SU-DHL-6 (cell line): ENCODE results near the gene USP10.

ENCODE experiments used
- H2AFZ ChIP-seq: fragments of 200-600 bp; sonication (generic); 2 replicates; pipeline ENCODE4 v1.6.1; 2014; ENCODE audit warnings: low read depth, mild to moderate bottlenecking, moderate library complexity, mixed read lengths, antibody characterized with exemption, low read length; ENCODE audit not compliant: severe bottlenecking
- H3F3A ChIP-seq: fragments of 200-600 bp; shearing (Covaris generic); 2 replicates; pipeline ENCODE4 v1.6.0; 2016; ENCODE audit warnings: antibody characterized with exemption, mild to moderate bottlenecking; ENCODE audit not compliant: insufficient read depth
- H3K27ac ChIP-seq: fragments of 200-600 bp; sonication (generic); 2 replicates; pipeline ENCODE4 v1.5.1; 2016; ENCODE audit warnings: low read depth, mild to moderate bottlenecking, low read length, moderate library complexity, mixed read lengths
- H3K27me3 ChIP-seq: fragments of 200-600 bp; sonication (generic), shearing (Covaris generic); 2 replicates; pipeline ENCODE4 v1.6.0; 2014; ENCODE audit warnings: mild to moderate bottlenecking, low read length
- H3K36me3 ChIP-seq: fragments of 200-600 bp; sonication (generic); 2 replicates; pipeline ENCODE4 v1.6.1; 2014; ENCODE audit warnings: mild to moderate bottlenecking, low read length, mixed read lengths
- H3K4me2 ChIP-seq: fragments of 300-600, 200-600 bp; shearing (Covaris generic), sonication (generic); 2 replicates; pipeline ENCODE4 v1.6.0; 2014; ENCODE audit warnings: low read length, low read depth, mild to moderate bottlenecking; ENCODE audit not compliant: poor library complexity, severe bottlenecking
- H3K4me3 ChIP-seq: fragments of 200-600 bp; sonication (generic); 2 replicates; pipeline ENCODE4 v1.5.1; 2014; ENCODE audit warnings: antibody characterized with exemption, low read length, mild to moderate bottlenecking, mixed read lengths; ENCODE audit not compliant: insufficient read depth, poor library complexity, severe bottlenecking
- H3K79me2 ChIP-seq: fragments of 200-600 bp; sonication (generic); 2 replicates; pipeline ENCODE4 v1.6.1; 2014; ENCODE audit warnings: mild to moderate bottlenecking, low read length, moderate library complexity; ENCODE audit not compliant: insufficient read depth
- H3K9ac ChIP-seq: fragments of 200-600 bp; sonication (generic); 2 replicates; pipeline ENCODE4 v1.7.0; 2014; ENCODE audit warnings: mild to moderate bottlenecking, low read length
- H3K9me2 ChIP-seq: fragments of 200-600 bp; sonication (generic); replicated peaks from 2 replicates; pipeline ENCODE4 v1.6.1; 2014; ENCODE audit warnings: low read length; ENCODE audit not compliant: insufficient read depth
- H3K9me3 ChIP-seq: fragments of 200-600 bp; sonication (generic); 2 replicates; pipeline ENCODE4 v1.6.1; 2014; ENCODE audit warnings: low read length, mixed read lengths; ENCODE audit not compliant: insufficient read depth
- H4K20me1 ChIP-seq: fragments of 200-600 bp; sonication (generic); 2 replicates; pipeline ENCODE4 v1.6.1; 2014; ENCODE audit warnings: low read depth, mild to moderate bottlenecking, antibody characterized with exemption, low read length, moderate library complexity, mixed read lengths
- EZH2phosphoT487 ChIP-seq: fragments of 200-600 bp; sonication (generic), shearing (Covaris generic); conservative IDR thresholded peaks from 2 replicates; pipeline ENCODE4 v1.6.1; 2018; ENCODE audit warnings: mild to moderate bottlenecking, antibody characterized with exemption, low read length, moderate library complexity, mixed read lengths
- TF ChIP-seq, protein P1 (sequence below): fragments of 200-600 bp; sonication (generic); IDR thresholded peaks from one replicate; pipeline ENCODE4 v1.5.1; 2017; ENCODE audit warnings: antibody characterized with exemption, mild to moderate bottlenecking, low read length, moderate library complexity; ENCODE audit not compliant: insufficient read depth, poor library complexity, severe bottlenecking

USP10 gene

DNA sequence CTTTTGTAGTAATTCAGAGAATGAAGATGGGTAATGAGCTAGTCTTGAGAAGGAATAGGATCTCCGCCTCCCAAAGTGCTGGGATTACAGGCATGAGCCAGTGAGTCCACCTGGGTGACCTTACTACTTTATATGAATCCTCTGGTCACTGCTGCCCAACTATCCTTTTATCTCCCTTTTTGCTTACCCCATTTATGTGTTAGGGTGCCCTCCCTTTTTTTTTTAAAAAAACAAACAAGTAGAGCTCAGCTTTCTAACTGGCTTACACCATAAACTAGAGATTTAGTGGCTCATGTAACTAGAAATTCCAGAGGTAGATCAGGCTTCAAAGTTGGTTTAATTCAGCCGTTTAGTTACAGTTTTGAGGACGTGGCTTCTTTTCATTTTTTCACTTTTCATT, 15.6 kb downstream of the USP10 start:
- H3K79me2 ChIP-seq = peaks cover 98% of the 10 kb centered on the region
- H3K27ac ChIP-seq = no peak overlapping the region
- no peaks in the 10 kb centered on the region for H3K9me3 ChIP-seq
- no peak overlapping the region for H3K4me3 ChIP-seq
- peaks cover 40% of the 10 kb centered on the region for H4K20me1 ChIP-seq
- H3F3A ChIP-seq = 0 out of 2 replicates have a peak, but pooled peaks cover 4% of the 10 kb centered on the region
- no peak for TF ChIP-seq EZH2phosphoT487
- TF ChIP-seq, protein P1, sequence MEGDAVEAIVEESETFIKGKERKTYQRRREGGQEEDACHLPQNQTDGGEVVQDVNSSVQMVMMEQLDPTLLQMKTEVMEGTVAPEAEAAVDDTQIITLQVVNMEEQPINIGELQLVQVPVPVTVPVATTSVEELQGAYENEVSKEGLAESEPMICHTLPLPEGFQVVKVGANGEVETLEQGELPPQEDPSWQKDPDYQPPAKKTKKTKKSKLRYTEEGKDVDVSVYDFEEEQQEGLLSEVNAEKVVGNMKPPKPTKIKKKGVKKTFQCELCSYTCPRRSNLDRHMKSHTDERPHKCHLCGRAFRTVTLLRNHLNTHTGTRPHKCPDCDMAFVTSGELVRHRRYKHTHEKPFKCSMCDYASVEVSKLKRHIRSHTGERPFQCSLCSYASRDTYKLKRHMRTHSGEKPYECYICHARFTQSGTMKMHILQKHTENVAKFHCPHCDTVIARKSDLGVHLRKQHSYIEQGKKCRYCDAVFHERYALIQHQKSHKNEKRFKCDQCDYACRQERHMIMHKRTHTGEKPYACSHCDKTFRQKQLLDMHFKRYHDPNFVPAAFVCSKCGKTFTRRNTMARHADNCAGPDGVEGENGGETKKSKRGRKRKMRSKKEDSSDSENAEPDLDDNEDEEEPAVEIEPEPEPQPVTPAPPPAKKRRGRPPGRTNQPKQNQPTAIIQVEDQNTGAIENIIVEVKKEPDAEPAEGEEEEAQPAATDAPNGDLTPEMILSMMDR = no peak
- H3K27me3 ChIP-seq = no peaks in the 10 kb centered on the region
- H3K4me2 ChIP-seq = no peak overlapping the region
- no peaks in the 10 kb centered on the region for H3K9me2 ChIP-seq
- H3K9ac ChIP-seq = no peak overlapping the region
- H3K36me3 ChIP-seq = peaks cover 3% of the 10 kb centered on the region; the same call in 1 of the 2 replicates
- H2AFZ ChIP-seq = no peak overlapping the region

DNA sequence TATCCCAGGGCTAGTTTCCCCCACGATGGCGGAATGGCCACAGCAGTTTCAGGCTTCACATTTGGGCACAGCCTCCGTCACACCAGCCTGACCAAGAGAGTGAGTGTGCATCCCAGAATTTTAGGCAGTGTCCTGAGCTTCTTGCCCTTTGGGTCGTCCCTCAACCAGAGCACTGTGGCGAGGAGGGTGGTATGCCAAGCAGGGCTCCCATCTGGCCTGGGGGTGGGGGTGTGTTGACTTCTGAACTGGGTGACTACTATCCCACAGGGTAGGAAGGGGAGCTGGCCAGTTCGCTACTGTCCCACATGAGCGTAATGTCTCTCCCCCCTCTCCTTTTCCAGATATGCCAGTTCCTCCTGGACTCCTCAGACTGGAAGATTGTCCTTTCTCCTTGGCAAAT, 16.1 kb downstream of the USP10 start:
- Histone ChIP-seq H3K9me3 (no peaks in the 10 kb centered on the region), H3K9ac (no peak overlapping the region), H3K4me2 (no peak overlapping the region), H3K27me3 (no peaks in the 10 kb centered on the region), H3F3A (0 out of 2 replicates have a peak, but pooled peaks cover 4% of the 10 kb centered on the region), H3K4me3 (no peak overlapping the region), H3K9me2 (no peaks in the 10 kb centered on the region), H3K79me2 (peaks cover 98% of the 10 kb centered on the region), H2AFZ (no peak overlapping the region), H3K36me3 (peaks cover 3% of the 10 kb centered on the region; the same call in 1 of the 2 replicates), H4K20me1 (peaks cover 37% of the 10 kb centered on the region; the same call in 1 of the 2 replicates), H3K27ac (no peak overlapping the region)
- TF ChIP-seq, protein P1 = no peak
- TF ChIP-seq EZH2phosphoT487 = no peak

DNA sequence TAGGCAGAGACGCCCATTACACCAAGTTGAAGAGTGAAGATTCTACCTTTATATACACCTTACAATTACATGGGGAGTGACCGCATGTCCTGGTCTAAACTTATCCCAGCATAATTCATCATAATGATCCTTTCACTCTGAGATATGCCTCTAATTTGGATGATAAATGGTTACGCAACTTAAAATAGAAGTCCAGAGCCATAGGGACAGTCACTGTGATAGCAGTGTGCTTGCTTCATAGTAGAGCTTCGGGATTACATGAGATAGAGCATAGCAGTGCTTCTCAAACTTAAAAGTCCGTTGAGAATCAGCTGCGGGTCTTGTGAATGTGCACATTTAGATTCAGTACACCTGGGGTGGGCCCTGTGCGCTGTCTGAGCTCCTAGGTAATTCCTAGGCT, 16.9 kb downstream of the USP10 start:
- H4K20me1 ChIP-seq = peaks cover 29% of the 10 kb centered on the region; the same call in 1 of the 2 replicates
- no peak overlapping the region for H3K4me2 ChIP-seq
- H3K36me3 ChIP-seq = peaks cover 3% of the 10 kb centered on the region; the same call in 1 of the 2 replicates

More for the DNA sequence above, 16.9 kb downstream of the USP10 start:
- no peaks in the 10 kb centered on the region for H3K9me2 ChIP-seq
- 0 out of 2 replicates have a peak, but pooled peaks cover 4% of the 10 kb centered on the region for H3F3A ChIP-seq
- no peaks in the 10 kb centered on the region for H3K9me3 ChIP-seq
- no peak overlapping the region for H3K9ac ChIP-seq
- no peak overlapping the region for H3K4me3 ChIP-seq
- no peak overlapping the region for H2AFZ ChIP-seq
- peaks cover 98% of the 10 kb centered on the region for H3K79me2 ChIP-seq
- no peaks in the 10 kb centered on the region for H3K27me3 ChIP-seq
- H3K27ac ChIP-seq = no peak overlapping the region
- TF ChIP-seq, protein P1 = no peak
- TF ChIP-seq EZH2phosphoT487 = no peak
